HepG2 (cell line): ENCODE data around the gene PNKP. TPM values are rescaled to one million over a fixed set of nuclear protein-coding genes. Genes with fewer than 3 reads are reported as not detected.
A peak's percentile ranks its signal among the peaks of the same experiment; 100 is the strongest.

ENCODE experiments used
- CBFB ChIP-seq: sonication (generic); formaldehyde crosslinking; IDR thresholded peaks from 2 replicates; pipeline ENCODE4 v1.4.0; 2020; ENCODE audit warnings: missing genetic modification reagents
- CBX1 ChIP-seq: IDR thresholded peaks from one replicate; pipeline ENCODE4 v1.6.1; 2016; ENCODE audit warnings: antibody characterized with exemption, low read depth
- DNMT1 ChIP-seq: sonication (generic); formaldehyde crosslinking; IDR thresholded peaks from 2 replicates; pipeline ENCODE4 v1.5.1; 2020; ENCODE audit warnings: mild to moderate bottlenecking, missing genetic modification reagents
- ELF4 ChIP-seq: sonication (generic); formaldehyde crosslinking; IDR thresholded peaks from 2 replicates; pipeline ENCODE4 v1.5.0; 2020; ENCODE audit warnings: missing genetic modification reagents, mild to moderate bottlenecking, moderate library complexity, borderline replicate concordance
- KLF9 ChIP-seq: IDR thresholded peaks from 2 replicates; pipeline ENCODE4 v1.6.1; 2016; ENCODE audit warnings: low read depth
- NR2F6 ChIP-seq, 2 experiments: IDR thresholded peaks; 2 replicates each; pipeline ENCODE4 v1.6.1; 2016; ENCODE audit warnings: antibody characterized with exemption in 1 of 2, mild to moderate bottlenecking in 1 of 2
- RBM39 ChIP-seq: fragments of 200-400 bp; formaldehyde crosslinking; IDR thresholded peaks from one replicate; pipeline ENCODE4 v1.6.1; 2018; ENCODE audit warnings: antibody characterized with exemption, mild to moderate bottlenecking, low read depth, low read length; ENCODE audit not compliant: poor library complexity, severe bottlenecking
- SOX13 ChIP-seq, 3 experiments: fragments of 450-650 bp in 1 of 3; sonication (generic) in 1 of 3; formaldehyde crosslinking in 1 of 3; IDR thresholded peaks in 2 of 3; conservative IDR thresholded peaks in 1 of 3; 2 replicates each; pipeline versions ENCODE4 v1.5.0 to v1.6.1; 2016 to 2020; ENCODE audit warnings: antibody characterized with exemption in 1 of 3, mild to moderate bottlenecking in 1 of 3, missing compliant biosample characterization in 1 of 3, missing genetic modification reagents in 1 of 3, moderate library complexity in 1 of 3
- ZBTB20 ChIP-seq: sonication (generic); formaldehyde crosslinking; IDR thresholded peaks from 2 replicates; pipeline ENCODE4 v1.8.1; 2023; ENCODE audit warnings: missing genetic modification reagents, low read depth, mild to moderate bottlenecking, borderline replicate concordance
- ZNF230 ChIP-seq: sonication (generic); formaldehyde crosslinking; IDR thresholded peaks from 2 replicates; pipeline ENCODE4 v1.4.0; 2020; ENCODE audit warnings: mild to moderate bottlenecking, missing genetic modification reagents
- ZNF441 ChIP-seq: sonication (generic); formaldehyde crosslinking; IDR thresholded peaks from 2 replicates; pipeline ENCODE4 v1.7.0; 2021; ENCODE audit warnings: missing genetic modification reagents, borderline replicate concordance
- ZNF598 ChIP-seq: sonication (generic); formaldehyde crosslinking; IDR thresholded peaks from 2 replicates; pipeline ENCODE4 v1.5.1; 2020; ENCODE audit warnings: mild to moderate bottlenecking, missing genetic modification reagents, borderline replicate concordance
- polyA plus RNA-seq, 8 experiments: library from polyadenylated mRNA; depleted of rRNA in 3 of 8; stranded (reverse) in 7 of 8; unstranded in 1 of 8; fragments of >200 nt; fragmentation: Illumina TruSeq in 4 of 8; extraction: Trizol in 4 of 8; gene quantifications; 2 replicates each; pipeline versions ENCODE4 v1.2.1 to v1.2.3, GENCODE V29; 2011 to 2016; ENCODE audit warnings: low read depth in 4 of 8, missing spikeins in 1 of 8, mixed read lengths in 1 of 8; ENCODE audit not compliant: insufficient read depth in 1 of 8
- total RNA-seq, 5 experiments: library from RNA; depleted of rRNA; stranded (reverse); fragments of >200 nt; fragmentation: Illumina TruSeq; extraction: Trizol; gene quantifications; 2 replicates each; pipeline ENCODE4 v1.2.3, GENCODE V29; 2016; ENCODE audit warnings: low read depth in 1 of 5
- TF ChIP-seq, protein P1 (sequence below): sonication (generic); formaldehyde crosslinking; IDR thresholded peaks from 2 replicates; pipeline ENCODE4 v1.4.0; 2020; ENCODE audit warnings: mild to moderate bottlenecking, missing genetic modification reagents
- TF ChIP-seq, protein P2 (sequence below): sonication (generic); formaldehyde crosslinking; conservative IDR thresholded peaks from 2 replicates; pipeline ENCODE4 v1.4.0; 2020; ENCODE audit warnings: missing genetic modification reagents
- TF ChIP-seq, protein P3 (sequence below): sonication (generic); formaldehyde crosslinking; IDR thresholded peaks from 2 replicates; pipeline ENCODE4 v1.5.1; 2020; ENCODE audit warnings: mild to moderate bottlenecking, missing genetic modification reagents, moderate library complexity
- TF ChIP-seq, protein P4 (sequence below): IDR thresholded peaks from 2 replicates; pipeline ENCODE4 v1.6.1; 2016; ENCODE audit warnings: missing genetic modification reagents, missing compliant biosample characterization

Gene PNKP
- total and polyA plus RNA-seq, 2 of the 13 experiments (the other 11 are each of a cell fraction or from before 2014, with no cell fraction given) = 12.7 to 27.1 TPM

DNA sequence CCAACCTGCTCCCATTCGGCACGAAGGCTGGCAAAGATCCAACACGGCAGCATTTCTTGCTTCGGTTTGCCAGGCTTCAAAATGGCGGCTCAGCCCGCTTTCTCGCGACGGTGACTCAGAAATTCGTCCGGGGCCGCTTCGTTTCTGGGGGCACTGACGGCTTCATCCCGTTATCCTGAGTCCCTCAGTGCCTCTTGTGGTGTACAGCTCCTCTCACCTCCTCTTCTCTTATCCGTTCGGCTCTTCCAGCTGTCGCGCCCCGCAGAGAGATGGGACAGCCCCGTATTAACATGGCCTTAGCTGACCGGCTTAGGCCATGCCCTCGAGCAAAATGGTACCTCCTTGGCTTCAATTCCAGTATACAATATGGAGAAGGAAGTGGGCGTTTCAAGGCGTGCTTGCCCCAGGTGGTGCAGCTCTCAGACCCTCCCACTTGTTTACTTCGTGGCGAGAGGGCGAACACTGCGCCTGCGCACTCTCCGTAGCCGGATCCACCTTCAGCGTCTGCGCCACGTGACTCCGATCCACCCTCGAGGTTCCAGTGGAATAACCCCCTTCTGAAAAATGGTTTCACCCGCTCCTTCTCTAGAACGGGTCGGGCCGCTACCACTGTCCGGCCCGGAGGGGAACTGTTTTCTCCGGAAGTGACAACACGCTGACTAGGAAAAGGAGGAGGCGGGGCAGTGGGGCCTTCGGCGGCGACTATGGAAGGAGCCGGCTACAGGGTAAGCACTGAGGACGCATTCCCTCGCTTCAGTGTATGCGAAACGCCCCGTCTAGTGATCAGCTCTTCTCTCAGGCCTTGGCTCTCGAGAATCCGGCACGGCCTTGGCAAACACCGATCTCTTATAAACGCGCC, 9.9 kb upstream of the PNKP start, which contains the start of the genes AKT1S1 and TBC1D17 (continued):
- TF ChIP-seq, protein P1, sequence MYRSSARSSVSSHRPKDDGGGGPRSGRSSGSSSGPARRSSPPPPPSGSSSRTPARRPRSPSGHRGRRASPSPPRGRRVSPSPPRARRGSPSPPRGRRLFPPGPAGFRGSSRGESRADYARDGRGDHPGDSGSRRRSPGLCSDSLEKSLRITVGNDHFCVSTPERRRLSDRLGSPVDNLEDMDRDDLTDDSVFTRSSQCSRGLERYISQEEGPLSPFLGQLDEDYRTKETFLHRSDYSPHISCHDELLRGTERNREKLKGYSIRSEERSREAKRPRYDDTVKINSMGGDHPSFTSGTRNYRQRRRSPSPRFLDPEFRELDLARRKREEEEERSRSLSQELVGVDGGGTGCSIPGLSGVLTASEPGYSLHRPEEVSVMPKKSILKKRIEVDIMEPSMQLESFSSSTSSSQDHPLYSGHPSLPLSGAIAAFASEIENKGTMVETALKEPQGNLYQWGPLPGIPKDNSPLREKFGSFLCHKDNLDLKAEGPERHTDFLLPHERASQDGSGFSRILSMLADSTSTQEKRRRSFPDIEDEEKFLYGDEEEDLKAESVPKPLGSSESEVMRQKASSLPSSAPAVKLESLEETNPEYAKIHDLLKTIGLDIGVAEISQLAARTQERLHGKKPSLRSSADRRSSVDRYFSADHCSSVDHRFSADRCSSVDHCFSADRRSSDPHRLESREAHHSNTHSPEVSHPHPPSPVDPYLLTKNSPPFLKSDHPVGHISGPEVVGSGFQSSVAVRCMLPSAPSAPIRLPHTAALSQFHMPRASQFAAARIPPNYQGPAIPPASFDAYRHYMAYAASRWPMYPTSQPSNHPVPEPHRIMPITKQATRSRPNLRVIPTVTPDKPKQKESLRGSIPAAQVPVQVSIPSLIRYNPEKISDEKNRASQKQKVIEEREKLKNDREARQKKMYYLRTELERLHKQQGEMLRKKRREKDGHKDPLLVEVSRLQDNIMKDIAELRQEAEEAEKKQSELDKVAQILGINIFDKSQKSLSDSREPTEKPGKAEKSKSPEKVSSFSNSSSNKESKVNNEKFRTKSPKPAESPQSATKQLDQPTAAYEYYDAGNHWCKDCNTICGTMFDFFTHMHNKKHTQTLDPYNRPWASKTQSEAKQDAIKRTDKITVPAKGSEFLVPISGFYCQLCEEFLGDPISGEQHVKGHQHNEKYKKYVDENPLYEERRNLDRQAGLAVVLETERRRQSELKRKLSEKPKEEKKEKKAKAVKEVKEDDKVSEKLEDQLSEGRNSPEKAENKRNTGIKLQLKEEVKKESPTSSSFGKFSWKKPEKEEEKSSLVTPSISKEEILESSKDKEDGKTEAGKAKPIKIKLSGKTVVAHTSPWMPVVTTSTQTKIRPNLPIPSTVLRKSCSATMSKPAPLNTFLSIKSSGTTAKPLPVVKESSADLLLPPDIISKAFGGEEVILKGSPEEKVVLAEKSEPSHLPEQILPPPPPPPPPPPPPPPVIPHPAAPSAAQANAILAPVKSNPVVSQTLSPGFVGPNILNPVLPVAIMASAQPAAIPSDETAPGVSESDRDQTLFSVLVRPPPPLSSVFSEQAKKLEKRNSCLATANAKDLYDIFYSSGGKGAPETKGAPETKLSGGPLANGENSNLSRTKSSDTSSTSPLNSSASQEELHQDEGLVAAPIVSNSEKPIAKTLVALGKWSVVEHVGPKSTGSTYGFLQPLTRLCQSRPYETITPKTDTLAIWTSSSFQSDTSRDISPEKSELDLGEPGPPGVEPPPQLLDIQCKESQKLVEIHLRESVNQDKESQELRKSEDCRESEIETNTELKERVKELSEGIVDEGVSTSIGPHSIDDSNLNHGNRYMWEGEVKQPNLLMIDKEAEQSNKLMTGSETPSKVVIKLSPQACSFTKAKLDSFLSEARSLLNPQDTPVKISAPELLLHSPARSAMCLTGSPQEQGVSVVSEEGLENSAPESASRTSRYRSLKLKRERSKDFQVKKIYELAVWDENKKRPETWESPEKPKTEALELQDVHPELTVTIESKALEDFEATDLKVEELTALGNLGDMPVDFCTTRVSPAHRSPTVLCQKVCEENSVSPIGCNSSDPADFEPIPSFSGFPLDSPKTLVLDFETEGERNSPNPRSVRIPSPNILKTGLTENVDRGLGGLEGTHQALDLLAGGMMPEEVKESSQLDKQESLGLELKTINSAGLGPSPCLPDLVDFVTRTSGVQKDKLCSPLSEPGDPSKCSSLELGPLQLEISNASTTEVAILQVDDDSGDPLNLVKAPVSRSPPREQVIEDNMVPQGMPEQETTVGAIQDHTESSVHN (CRISPR knock-in tag) = no peak
- TF ChIP-seq CBX1 (peak; percentile 31), SOX13 (IDR thresholded peaks at IDR 0.05) (no peak), SOX13 (CRISPR knock-in tag; conservative IDR thresholded peaks at IDR 0.05 in 1 of 2, IDR thresholded peaks at IDR 0.05 in 1 of 2) (no peak), NR2F6 (IDR thresholded peaks at IDR 0.05) (no peak; the same call in 1 of the 2 replicates), NR2F6 (CRISPR knock-in tag; IDR thresholded peaks at IDR 0.05) (peak; percentile 7; the same call in 1 of the 2 replicates), KLF9 (peak; percentile 22; the same call in 1 of the 2 replicates), RBM39 (no peak), ZNF230 (CRISPR knock-in tag) (no peak; the same call in 1 of the 2 replicates), ZBTB20 (CRISPR knock-in tag) (0 out of 2 replicates have a peak, but pooled peaks have one; percentile 9), ZNF441 (CRISPR knock-in tag) (no peak), ZNF598 (CRISPR knock-in tag) (no peak; the same call in 1 of the 2 replicates), DNMT1 (CRISPR knock-in tag) (no peak), CBFB (CRISPR knock-in tag) (no peak; the same call in 1 of the 2 replicates), ELF4 (CRISPR knock-in tag) (peak; percentile 54; the same call in 1 of the 2 replicates)
- TF ChIP-seq, protein P2, sequence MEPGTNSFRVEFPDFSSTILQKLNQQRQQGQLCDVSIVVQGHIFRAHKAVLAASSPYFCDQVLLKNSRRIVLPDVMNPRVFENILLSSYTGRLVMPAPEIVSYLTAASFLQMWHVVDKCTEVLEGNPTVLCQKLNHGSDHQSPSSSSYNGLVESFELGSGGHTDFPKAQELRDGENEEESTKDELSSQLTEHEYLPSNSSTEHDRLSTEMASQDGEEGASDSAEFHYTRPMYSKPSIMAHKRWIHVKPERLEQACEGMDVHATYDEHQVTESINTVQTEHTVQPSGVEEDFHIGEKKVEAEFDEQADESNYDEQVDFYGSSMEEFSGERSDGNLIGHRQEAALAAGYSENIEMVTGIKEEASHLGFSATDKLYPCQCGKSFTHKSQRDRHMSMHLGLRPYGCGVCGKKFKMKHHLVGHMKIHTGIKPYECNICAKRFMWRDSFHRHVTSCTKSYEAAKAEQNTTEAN (CRISPR knock-in tag) = 0 out of 2 replicates have a peak, but pooled peaks have one; percentile 56
- TF ChIP-seq, protein P3, sequence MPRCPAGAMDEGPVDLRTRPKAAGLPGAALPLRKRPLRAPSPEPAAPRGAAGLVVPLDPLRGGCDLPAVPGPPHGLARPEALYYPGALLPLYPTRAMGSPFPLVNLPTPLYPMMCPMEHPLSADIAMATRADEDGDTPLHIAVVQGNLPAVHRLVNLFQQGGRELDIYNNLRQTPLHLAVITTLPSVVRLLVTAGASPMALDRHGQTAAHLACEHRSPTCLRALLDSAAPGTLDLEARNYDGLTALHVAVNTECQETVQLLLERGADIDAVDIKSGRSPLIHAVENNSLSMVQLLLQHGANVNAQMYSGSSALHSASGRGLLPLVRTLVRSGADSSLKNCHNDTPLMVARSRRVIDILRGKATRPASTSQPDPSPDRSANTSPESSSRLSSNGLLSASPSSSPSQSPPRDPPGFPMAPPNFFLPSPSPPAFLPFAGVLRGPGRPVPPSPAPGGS (CRISPR knock-in tag) = peak; percentile 31; the same call in 1 of the 2 replicates
- TF ChIP-seq, protein P4, sequence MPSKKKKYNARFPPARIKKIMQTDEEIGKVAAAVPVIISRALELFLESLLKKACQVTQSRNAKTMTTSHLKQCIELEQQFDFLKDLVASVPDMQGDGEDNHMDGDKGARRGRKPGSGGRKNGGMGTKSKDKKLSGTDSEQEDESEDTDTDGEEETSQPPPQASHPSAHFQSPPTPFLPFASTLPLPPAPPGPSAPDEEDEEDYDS (CRISPR knock-in tag) = peak; percentile 47; the same call in 1 of the 2 replicates
